B cell (primary cell): Measurements from ENCODE around the gene RNU6-7. TPM values are rescaled to one million over a fixed set of nuclear protein-coding genes. Genes with fewer than 3 reads are reported as not detected.

Experiments
- ATAC-seq: fragments of 200-7000 bp; cut with Tn5 transposase; one replicate; pipeline ENCODE4 v1.10.0; 2021; ENCODE audit warnings: low read depth, mild to moderate bottlenecking, moderate number of reproducible peaks, moderate library complexity
- CTCF ChIA-PET: fragments of 350-600 bp; sonication (Branson Sonifier 250); formaldehyde crosslinking; loops from one replicate; lab custom pipeline; 2021; ENCODE audit warnings: antibody characterized with exemption, inconsistent platforms; lab: Charles Lee
- POLR2A ChIA-PET: fragments of 350-600 bp; sonication (Branson Sonifier 250); formaldehyde crosslinking; loops from one replicate; lab custom pipeline; 2021; ENCODE audit warnings: antibody characterized with exemption; lab: Charles Lee
- DNase-seq: peaks from one replicate; pipeline ENCODE4 v3.0.0; 2013
- H2AFZ ChIP-seq: 2 replicates; pipeline ENCODE4 v1.6.1; 2012; ENCODE audit warnings: mild to moderate bottlenecking, low read depth, low read length; ENCODE audit not compliant: insufficient read depth, poor library complexity, severe bottlenecking
- H3K27ac ChIP-seq, 2 donors: 1 replicate in 1 of 2; 2 replicates in 1 of 2; pipeline ENCODE4 v1.5.1; 2012 to 2013; ENCODE audit warnings: low read length in 2 of 2, mild to moderate bottlenecking in 2 of 2, moderate library complexity in 1 of 2
- H3K27me3 ChIP-seq, 4 experiments: fragments of 200-600 bp in 1 of 4; sonication (generic) in 1 of 4; replicated peaks in 1 of 4; 1 replicate in 2 of 4; 2 replicates in 2 of 4; pipeline versions ENCODE4 v1.6.1 to v1.7.0; 2013 to 2016; ENCODE audit warnings: low read length in 3 of 4, mild to moderate bottlenecking in 2 of 4, mixed read lengths in 1 of 4, moderate library complexity in 1 of 4; ENCODE audit not compliant: insufficient read depth in 4 of 4, control insufficient read depth in 3 of 4; ENCODE audit errors: control extremely low read depth in 1 of 4
- H3K36me3 ChIP-seq, 2 experiments: replicated peaks in 1 of 2; 1 replicate in 1 of 2; 2 replicates in 1 of 2; pipeline versions ENCODE4 v1.6.1 to v1.7.1; 2013; ENCODE audit warnings: low read length in 1 of 2; ENCODE audit not compliant: insufficient read depth in 2 of 2, control insufficient read depth in 1 of 2; ENCODE audit errors: control extremely low read depth in 1 of 2, extremely low read depth in 1 of 2
- H3K4me1 ChIP-seq, 2 donors: fragments of 200-600 bp in 1 of 2; sonication (generic) in 1 of 2; 1 replicate in 1 of 2; 2 replicates in 1 of 2; pipeline versions ENCODE4 v1.5.1 to v1.6.1; 2013 to 2017; ENCODE audit warnings: low read length in 2 of 2; ENCODE audit not compliant: control insufficient read depth in 2 of 2, insufficient read depth in 2 of 2
- H3K4me2 ChIP-seq: replicated peaks from 2 replicates; pipeline ENCODE3; 2012; ENCODE audit warnings: mild to moderate bottlenecking, low read depth, low read length; ENCODE audit not compliant: poor library complexity, severe bottlenecking
- H3K4me3 ChIP-seq, 5 experiments: fragments of 200-600 bp in 1 of 5; sonication (generic) in 1 of 5; 1 replicate in 3 of 5; 2 replicates in 2 of 5; pipeline versions ENCODE4 v1.5.1 to v1.7.0; 2011 to 2016; ENCODE audit warnings: low read length in 4 of 5, mild to moderate bottlenecking in 4 of 5, low read depth in 2 of 5, control low read depth in 1 of 5, moderate library complexity in 1 of 5; ENCODE audit not compliant: insufficient read depth in 1 of 5; ENCODE audit errors: control extremely low read depth in 1 of 5, extremely low read depth in 1 of 5
- H3K79me2 ChIP-seq: fragments of 200-600 bp; sonication (generic); one replicate; pipeline ENCODE4 v1.6.0; 2016; ENCODE audit warnings: low read length; ENCODE audit not compliant: control insufficient read depth, insufficient read depth
- H3K9ac ChIP-seq: fragments of 200-600 bp; sonication (generic); 2 replicates; pipeline ENCODE4 v1.6.1; 2017; ENCODE audit warnings: mild to moderate bottlenecking, low read length, moderate library complexity
- H3K9me3 ChIP-seq, 3 donors: one replicate each; pipeline versions ENCODE4 v1.6.1 to v1.7.1; 2013; ENCODE audit warnings: low read length in 2 of 3; ENCODE audit not compliant: control insufficient read depth in 2 of 3, insufficient read depth in 1 of 3; ENCODE audit errors: control extremely low read depth in 1 of 3
- H4K20me1 ChIP-seq: 2 replicates; pipeline ENCODE4 v1.6.0; 2012; ENCODE audit warnings: mild to moderate bottlenecking, low read length; ENCODE audit not compliant: insufficient read depth, control insufficient read depth, poor library complexity, severe bottlenecking
- H3K27ac Mint-ChIP-seq: one replicate; pipeline ENCODE4 v1.8.0; 2021; ENCODE audit warnings: mixed read lengths
- H3K27me3 Mint-ChIP-seq: one replicate; pipeline ENCODE4 v1.8.0; 2021; ENCODE audit warnings: mixed read lengths
- H3K4me1 Mint-ChIP-seq: one replicate; pipeline ENCODE4 v1.8.0; 2021; ENCODE audit warnings: mixed read lengths
- H3K4me3 Mint-ChIP-seq: one replicate; pipeline ENCODE4 v1.8.0; 2021; ENCODE audit warnings: mixed read lengths
- H3K9me3 Mint-ChIP-seq: one replicate; pipeline ENCODE4 v1.8.0; 2022; ENCODE audit warnings: mixed read lengths; ENCODE audit not compliant: insufficient read depth
- CTCF ChIP-seq: fragments of 200-600 bp; IDR thresholded peaks from one replicate; pipeline ENCODE4 v1.8.0; 2022; ENCODE audit warnings: antibody characterized with exemption, mild to moderate bottlenecking
- EZH2 ChIP-seq: IDR thresholded peaks from 2 replicates; pipeline ENCODE4 v1.6.1; 2012; ENCODE audit warnings: borderline replicate concordance, low read depth, mild to moderate bottlenecking, moderate library complexity, low read length; ENCODE audit not compliant: insufficient read depth, poor library complexity, severe bottlenecking
- WGBS: methylation state at CpG from one replicate; pipeline ENCODE4 v1.1.5; 2013; ENCODE audit warnings: missing lambda C conversion rate; ENCODE audit not compliant: insufficient coverage; 5-methylcytosine and 5-hydroxymethylcytosine counted together
- intact Hi-C: fragments of 100-400 bp; cut with micrococcal nuclease; formaldehyde crosslinking; loops from one replicate; pipeline ENCODE4 v1.10.0; 2022
- polyA plus RNA-seq: library from polyadenylated mRNA; depleted of rRNA; stranded (reverse); fragments of >200 nt; gene quantifications from 2 replicates; pipeline ENCODE4 v1.2.3, GENCODE V29; 2012
- total RNA-seq, 2 donors: library from RNA; stranded (reverse); fragments of 120-200 nt in 1 of 2; gene quantifications; 1 replicate in 1 of 2; 2 replicates in 1 of 2; pipeline versions ENCODE4 v1.2.3 to v1.2.4, GENCODE V29; 2013 to 2022

Gene RNU6-7
- total and polyA plus RNA-seq, 2 donors (not counting 1 experiment from before 2014, with no cell fraction given), result not detected

GRCh38 chr14:32205984-32206383 is 4.1 kb downstream of the RNU6-7 start:
- Histone ChIP-seq H4K20me1 (no peaks in the 10 kb centered on the region), H3K36me3 (no peaks in the 10 kb centered on the region), H3K27me3 (no peaks in the 10 kb centered on the region), H3K9me3 (peaks cover 0 to 1% (median 0%) of the 10 kb centered on the region in 3 donors), H3K79me2 (no peaks in the 10 kb centered on the region), H2AFZ (no peak overlapping the region), H3K9ac (no peak overlapping the region), H3K4me3 (no peak overlapping the region), H3K4me1 (peaks cover 7 to 20% of the 10 kb centered on the region in 2 donors), H3K4me2 (no peak overlapping the region), H3K27ac (no peak overlapping the region)
- ATAC-seq (no peak), DNase-seq (peak; percentile 36)
- intact Hi-C loops, result loop anchor here (10.0 kb wide), 1 partner anchor 51 kb away; no protein-coding TSS in a partner anchor
- WGBS, result 39% methylated on average over 4 of the region's 4 CpGs
- CTCF ChIA-PET, result interaction anchor here (0.9 to 1.4 kb wide), 4 partner anchors 48 to 136 kb away, joined by 3 to 5 read pairs (median 4); partner anchors contain the start of gene ARHGAP5
- TF ChIP-seq CTCF (no peak), EZH2 (no peak)
- Mint-ChIP-seq H3K4me1 (peaks cover 39% of the 10 kb centered on the region), H3K27me3 (peaks cover 3% of the 10 kb centered on the region), H3K4me3 (peak overlapping the region; percentile 26), H3K27ac (peak overlapping the region; percentile 32), H3K9me3 (no peaks in the 10 kb centered on the region)
- POLR2A ChIA-PET, result no interaction called here

GRCh38 chr14:32206552-32206951 is 4.7 kb downstream of the RNU6-7 start:
- CTCF ChIA-PET, result interaction anchor here (0.9 to 1.4 kb wide), 4 partner anchors 48 to 137 kb away, joined by 3 to 5 read pairs (median 4); partner anchors contain the start of gene ARHGAP5
- H3K9me3 Mint-ChIP-seq, result no peaks in the 10 kb centered on the region
- DNase-seq (no peak), ATAC-seq (no peak)
- no peak overlapping the region for H3K4me3 Mint-ChIP-seq
- no peaks in the 10 kb centered on the region for H4K20me1 ChIP-seq
- H3K4me1 Mint-ChIP-seq, result peaks cover 37% of the 10 kb centered on the region
- no peaks in the 10 kb centered on the region for H3K36me3 ChIP-seq
- H3K27me3 ChIP-seq, result no peaks in the 10 kb centered on the region
- H3K27ac ChIP-seq, result no peak overlapping the region
- H3K9ac ChIP-seq, result no peak overlapping the region
- H3K4me1 ChIP-seq, result peaks cover 7 to 20% of the 10 kb centered on the region in 2 donors
- no peak overlapping the region for H2AFZ ChIP-seq
- no peak for TF ChIP-seq EZH2
- TF ChIP-seq CTCF, result no peak
- intact Hi-C loops, result loop anchor here (10.0 kb wide), 1 partner anchor 52 kb away; no protein-coding TSS in a partner anchor
- H3K4me2 ChIP-seq, result no peak overlapping the region
- 79% methylated on average over 2 of the region's 2 CpGs for WGBS
- H3K9me3 ChIP-seq, result peaks cover 0 to 1% (median 0%) of the 10 kb centered on the region in 3 donors
- no peaks in the 10 kb centered on the region for H3K79me2 ChIP-seq
- H3K4me3 ChIP-seq, result no peak overlapping the region
- peaks cover 3% of the 10 kb centered on the region for H3K27me3 Mint-ChIP-seq
- H3K27ac Mint-ChIP-seq, result peak overlapping the region; percentile 17
- POLR2A ChIA-PET, result no interaction called here
